Fibroblast of skin of left biceps (primary cell): ENCODE measurements around the gene RBM18.

Source experiments
- DNase-seq, 2 experiments: peaks; one replicate each; pipeline ENCODE4 v3.0.0-alpha.2; 2013; ENCODE audit warnings: low read depth in 2 of 2

RBM18 gene

GRCh38 chr9:122258886-122259415 lies 5.7 kb downstream of the RBM18 start:
- no peak for DNase-seq

- DNase-seq: no peak
Observed at GRCh38 chr9:122256206-122256605, 8.4 kb downstream of the RBM18 start.

- DNase-seq: no peak
Observed at GRCh38 chr9:122254761-122255160, 9.9 kb downstream of the RBM18 start.

- DNase-seq: no peak
Observed at GRCh38 chr9:122252796-122253195, 11.8 kb downstream of the RBM18 start.

- DNase-seq: no peak
Observed at GRCh38 chr9:122251351-122251750, 13.3 kb downstream of the RBM18 start.

- DNase-seq: no peak
Observed at GRCh38 chr9:122248448-122248865, 16.2 kb downstream of the RBM18 start.

GRCh38 chr9:122246666-122247065 lies 18.0 kb downstream of the RBM18 start:
- no peak for DNase-seq

- DNase-seq: no peak
Observed at GRCh38 chr9:122244349-122244748, 20.3 kb downstream of the RBM18 start.

- DNase-seq: no peak
Observed at GRCh38 chr9:122239722-122240121, 24.9 kb downstream of the RBM18 start.

- DNase-seq: no peak
Observed at GRCh38 chr9:122236681-122237080, 28.0 kb downstream of the RBM18 start.

GRCh38 chr9:122234022-122234748 lies 30.5 kb downstream of the RBM18 start:
- no peak for DNase-seq

- no peak for DNase-seq
Observed at GRCh38 chr9:122232796-122233306, 31.8 kb downstream of the RBM18 start.

GRCh38 chr9:122229485-122229837 lies 35.2 kb downstream of the RBM18 start:
- DNase-seq: no peak

GRCh38 chr9:122228568-122229484 lies 35.8 kb downstream of the RBM18 start, which contains the start of gene LHX6:
TSS of gene LHX6 (minus strand) at chr9:122228957. CDS start at chr9:122228740, 217 bp downstream.
- no peak for DNase-seq

- no peak for DNase-seq
Observed at GRCh38 chr9:122228191-122228567, 36.5 kb downstream of the RBM18 start.

GRCh38 chr9:122227575-122227900 lies 37.1 kb downstream of the RBM18 start:
- DNase-seq: no peak

- no peak for DNase-seq
Observed at GRCh38 chr9:122226758-122227574, 37.7 kb downstream of the RBM18 start.

GRCh38 chr9:122226142-122226757 lies 38.4 kb downstream of the RBM18 start:
- no peak for DNase-seq

- DNase-seq: no peak
Observed at GRCh38 chr9:122225312-122226141, 39.1 kb downstream of the RBM18 start.

- DNase-seq: no peak
Observed at GRCh38 chr9:122223435-122223834, 41.2 kb downstream of the RBM18 start.
